K562 (cell line): Measurements from ENCODE around the gene AKT2. TPM values are rescaled to one million over a fixed set of nuclear protein-coding genes. Genes with fewer than 3 reads are reported as not detected.

Experiments
- ATAC-seq: fragments of 200-7000 bp; cut with Tn5 transposase; 3 replicates; pipeline ENCODE4 v1.9.1; 2020; ENCODE audit warnings: moderate library complexity
- BruUV-seq: library from RNA; stranded (reverse); fragments of 400-500 nt; replicated peaks from 2 replicates; lab custom pipeline; 2021; lab: Mats Ljungman, UMichigan
- CTCF ChIA-PET: fragments of 300-600 bp; formaldehyde crosslinking; extraction: SDS; loops from one replicate; lab custom pipeline; 2021; ENCODE audit warnings: low intra/inter-chr PET ratio; lab: Yijun Ruan, JAX
- POLR2A ChIA-PET: fragments of 300-600, 350-650 bp; sonication (Branson Sonifier 250); formaldehyde crosslinking; extraction: SDS; loops from one replicate; lab custom pipeline; 2021; ENCODE audit warnings: antibody characterized with exemption, inconsistent platforms; lab: Yijun Ruan, JAX
- DNase-seq, 4 experiments: peaks; one replicate each; pipeline versions ENCODE4 v3.0.0 to v3.0.0-alpha.2; 2011 to 2018; ENCODE audit warnings: low spot score in 3 of 4, mixed read lengths in 3 of 4; ENCODE audit errors: extremely low read depth in 1 of 4
- FAIRE-seq: peaks from 2 replicates; lab custom pipeline; 2011; peaks lifted over from hg19 to GRCh38; lab: Jason Lieb, UNC
- H2AFZ ChIP-seq: 2 replicates; pipeline ENCODE4 v1.6.0; 2011; ENCODE audit warnings: low read depth, low read length, control low read depth, inconsistent platforms
- H3K27ac ChIP-seq: fragments of 200-600 bp; 3 replicates; pipeline ENCODE4 v1.8.0; 2011; ENCODE audit warnings: low read depth, mild to moderate bottlenecking, control low read depth, inconsistent platforms, low read length, moderate library complexity, mixed read lengths; ENCODE audit errors: extremely low read depth
- H3K27me3 ChIP-seq, 2 experiments: fragments of 300-600 bp in 1 of 2; 2 replicates in 1 of 2; 3 replicates in 1 of 2; pipeline versions ENCODE4 v1.6.0 to v1.8.0; 2011; ENCODE audit warnings: inconsistent platforms in 2 of 2, low read length in 2 of 2, mild to moderate bottlenecking in 1 of 2, mixed read lengths in 1 of 2, moderate library complexity in 1 of 2; ENCODE audit not compliant: control insufficient read depth in 2 of 2, insufficient read depth in 2 of 2
- H3K36me3 ChIP-seq: fragments of 300-600 bp; 3 replicates; pipeline ENCODE4 v1.8.0; 2011; ENCODE audit warnings: mild to moderate bottlenecking, low read length, inconsistent platforms; ENCODE audit not compliant: control insufficient read depth, insufficient read depth
- H3K4me1 ChIP-seq, 2 experiments: fragments of 200-600 bp in 1 of 2; replicated peaks in 1 of 2; 2 replicates in 1 of 2; 3 replicates in 1 of 2; pipeline versions ENCODE4 v1.5.1 to v1.8.0; 2011; ENCODE audit warnings: inconsistent platforms in 2 of 2, low read length in 2 of 2, mild to moderate bottlenecking in 1 of 2, mixed read lengths in 1 of 2, moderate library complexity in 1 of 2; ENCODE audit not compliant: control insufficient read depth in 2 of 2, insufficient read depth in 2 of 2
- H3K4me2 ChIP-seq: 2 replicates; pipeline ENCODE4 v1.6.1; 2011; ENCODE audit warnings: low read length, control low read depth, inconsistent platforms, mixed read lengths; ENCODE audit not compliant: insufficient read depth
- H3K4me3 ChIP-seq: fragments of 200-600 bp; sonication (generic), shearing (Covaris generic); 2 replicates; pipeline ENCODE4 v1.5.1; 2016; ENCODE audit warnings: control low read depth, inconsistent platforms
- H3K79me2 ChIP-seq: fragments of 200-600 bp; 3 replicates; pipeline ENCODE4 v1.8.0; 2011; ENCODE audit warnings: low read length, inconsistent platforms; ENCODE audit not compliant: control insufficient read depth, insufficient read depth
- H3K9ac ChIP-seq, 2 experiments: 2 replicates each; pipeline versions ENCODE4 v1.6.0 to v1.6.1; 2011; ENCODE audit warnings: low read depth in 2 of 2, low read length in 2 of 2, control low read depth in 1 of 2, inconsistent platforms in 1 of 2, mild to moderate bottlenecking in 1 of 2, mixed read lengths in 1 of 2; ENCODE audit not compliant: insufficient read depth in 1 of 2
- H3K9me1 ChIP-seq: one replicate; pipeline ENCODE4 v1.6.0; 2011; ENCODE audit warnings: inconsistent platforms, mild to moderate bottlenecking, low read length, moderate library complexity; ENCODE audit not compliant: control insufficient read depth, insufficient read depth
- H3K9me3 ChIP-seq: replicated peaks from 2 replicates; pipeline ENCODE4 v1.5.1; 2011; ENCODE audit warnings: low read depth, low read length, inconsistent platforms; ENCODE audit not compliant: control insufficient read depth, insufficient read depth
- H4K20me1 ChIP-seq: replicated peaks from 2 replicates; pipeline ENCODE4 v1.6.1; 2011; ENCODE audit warnings: low read length, inconsistent platforms, mixed read lengths; ENCODE audit not compliant: control insufficient read depth, insufficient read depth
- MXI1 ChIP-seq: IDR thresholded peaks from 2 replicates; pipeline ENCODE4 v1.6.1; 2011; ENCODE audit warnings: low read depth, mild to moderate bottlenecking, improper control_type of control experiment, low read length
- NCOA1 ChIP-seq: fragments of 450-650 bp; IDR thresholded peaks from 2 replicates; pipeline ENCODE4 v1.6.1; 2016; ENCODE audit warnings: low read depth
- NFIC ChIP-seq: fragments of 450-650 bp; IDR thresholded peaks from 2 replicates; pipeline ENCODE4 v1.6.1; 2017; ENCODE audit warnings: mild to moderate bottlenecking, inconsistent platforms
- PBX2 ChIP-seq, 2 experiments: IDR thresholded peaks in 1 of 2; conservative IDR thresholded peaks in 1 of 2; 2 replicates each; pipeline ENCODE4 v1.6.1; 2016; ENCODE audit warnings: low read depth in 2 of 2, mild to moderate bottlenecking in 1 of 2, missing compliant biosample characterization in 1 of 2, missing genetic modification characterization in 1 of 2, moderate library complexity in 1 of 2
- ZC3H11A ChIP-seq: IDR thresholded peaks from 2 replicates; pipeline ENCODE4 v1.6.1; 2012; ENCODE audit warnings: low read depth, low read length, improper control_type of control experiment
- ZNF311 ChIP-seq: fragments of 250-450 bp; sonication (Bioruptor Pico); IDR thresholded peaks from 2 replicates; pipeline ENCODE4 v1.4.0; 2020; ENCODE audit warnings: mild to moderate bottlenecking, moderate library complexity
- WGBS: fragments of 100-300 bp; shearing (Covaris generic); methylation state at CpG from one replicate; pipeline ENCODE4 v1.1.6; 2016; ENCODE audit warnings: low coverage, mixed read lengths; ENCODE audit not compliant: insufficient coverage; ENCODE audit errors: missing lambda C conversion rate; 5-methylcytosine and 5-hydroxymethylcytosine counted together
- in situ Hi-C: fragments of 300-500 bp; cut with MboI; formaldehyde crosslinking; loops from 4 replicates; pipeline ENCODE4 v1.15.0; 2018; ENCODE audit warnings: inconsistent platforms, mixed read lengths
- intact Hi-C: fragments of 100-400 bp; cut with micrococcal nuclease; formaldehyde crosslinking; loops from 2 replicates; pipeline ENCODE4 v1.14.2; 2022
- polyA plus RNA-seq, 8 experiments: library from polyadenylated mRNA; depleted of rRNA in 4 of 8; stranded (reverse) in 5 of 8; unstranded in 3 of 8; fragments of >200 nt; fragmentation: Nextera tagmentation in 2 of 8; fragmentation: Illumina TruSeq in 1 of 8; extraction: Ambion mirVana in 2 of 8; extraction: Trizol in 1 of 8; gene quantifications; 2 replicates each; pipeline versions ENCODE4 v1.2.1 to v1.2.3, GENCODE V29; 2011 to 2014; ENCODE audit warnings: inconsistent platforms in 1 of 8, missing spikeins in 1 of 8
- total RNA-seq, 7 experiments: library from RNA; depleted of rRNA in 6 of 7; stranded (reverse); fragments of >200 nt in 6 of 7; fragmentation: Illumina TruSeq in 2 of 7; extraction: Trizol in 2 of 7; gene quantifications; 2 replicates each; pipeline versions ENCODE4 v1.2.1 to v1.2.3, GENCODE V29; 2011 to 2021; ENCODE audit warnings: low replicate concordance in 1 of 7

AKT2 gene
- total and polyA plus RNA-seq, 9 of the 15 experiments (the other 6 are each of a cell fraction or from before 2014, with no cell fraction given), result 1.1 to 132 (median 67.7) TPM

- Histone ChIP-seq H4K20me1 (no peaks in the 10 kb centered on the region), H3K4me3 (no peak overlapping the region), H3K9me1 (no peaks in the 10 kb centered on the region), H3K9ac (no peak overlapping the region), H3K4me2 (no peak overlapping the region), H3K9me3 (no peaks in the 10 kb centered on the region), H3K27ac (no peak overlapping the region), H3K79me2 (no peaks in the 10 kb centered on the region), H3K36me3 (no peaks in the 10 kb centered on the region), H2AFZ (no peak overlapping the region), H3K27me3 (no peaks in the 10 kb centered on the region), H3K4me1 (no peaks in the 10 kb centered on the region; a peak in 2 of 5 replicates)
- intact Hi-C loops, result loop anchor here (2.0 kb wide), 1 partner anchor 220 kb away; no protein-coding TSS in a partner anchor
- WGBS, result 21% methylated on average over 4 of the region's 4 CpGs
- FAIRE-seq (no peak), ATAC-seq (no peak), DNase-seq (no peak)
- POLR2A ChIA-PET, result interaction anchor here (1.0 to 1.9 kb wide), 5 partner anchors 9 to 183 kb away, joined by 3 to 12 read pairs (median 4); no protein-coding TSS in a partner anchor
- BruUV-seq, result no TSS peak
- TF ChIP-seq NFIC, result peak; percentile 25
- TF ChIP-seq MXI1, result no peak
- TF ChIP-seq PBX2 (CRISPR knock-in tag; IDR thresholded peaks at IDR 0.05; ENCODE audit: low read depth), result no peak
- TF ChIP-seq PBX2 (tag; conservative IDR thresholded peaks at IDR 0.05; ENCODE audit: low read depth), result no peak
- no peak for TF ChIP-seq ZNF311 (CRISPR knock-in tag)
- TF ChIP-seq NCOA1, result no peak
- TF ChIP-seq ZC3H11A, result no peak
- in situ Hi-C loops, result no loop called here
- CTCF ChIA-PET, result interaction anchor here (0.7 to 0.9 kb wide), 2 partner anchors 160 to 298 kb away, joined by 3 to 5 read pairs; no protein-coding TSS in a partner anchor
Measured at GRCh38 chr19:40304306-40304705, 19.2 kb upstream of the AKT2 start.
